HFFc6 (cell line): ENCODE results near the gene AKAP10. TPM values are rescaled to one million over a fixed set of nuclear protein-coding genes. Genes with fewer than 3 reads are reported as not detected.
A peak's percentile ranks its signal among the peaks of the same experiment; 100 is the strongest.
"Not testable (repeated sequence)": the region's sequence is repeated elsewhere in the genome, so short reads cannot be mapped to it uniquely, and the experiment has no call there.

ENCODE experiments used
- DNase-seq: peaks from one replicate; pipeline ENCODE4 v3.0.0-alpha.2; 2018
- H3K27ac Mint-ChIP-seq: 2 replicates; pipeline ENCODE4 v1.8.0; 2020; ENCODE audit warnings: mild to moderate bottlenecking, mixed read lengths
- H3K27me3 Mint-ChIP-seq: 2 replicates; pipeline ENCODE4 v1.8.0; 2021; ENCODE audit warnings: mild to moderate bottlenecking, moderate library complexity, mixed read lengths; ENCODE audit not compliant: insufficient read depth
- H3K36me3 Mint-ChIP-seq: 2 replicates; pipeline ENCODE4 v1.8.0; 2021; ENCODE audit warnings: low read depth, mixed read lengths
- H3K4me1 Mint-ChIP-seq: 2 replicates; pipeline ENCODE4 v1.8.0; 2020; ENCODE audit warnings: low read depth, mixed read lengths
- H3K4me3 Mint-ChIP-seq: 2 replicates; pipeline ENCODE4 v1.8.0; 2020; ENCODE audit warnings: mild to moderate bottlenecking, moderate library complexity, mixed read lengths
- H3K9me3 Mint-ChIP-seq: 2 replicates; pipeline ENCODE4 v1.8.0; 2020; ENCODE audit warnings: mild to moderate bottlenecking, mixed read lengths
- CTCF ChIP-seq: fragments of 200-600 bp; sonication (generic); IDR thresholded peaks from 2 replicates; pipeline ENCODE4 v1.5.0; 2021; ENCODE audit warnings: antibody characterized with exemption, mild to moderate bottlenecking
- total RNA-seq, 6 experiments: library from RNA; stranded (reverse); fragmentation: NEBNext Ultra II Directional; extraction: Animal tissue kit (Norgen Biotek cat#: 25700); gene quantifications; 2 replicates in 1 of 6; 3 replicates in 5 of 6; pipeline ENCODE4 v1.2.3, GENCODE V29; 2021

Gene AKAP10
- total RNA-seq, 6 experiments from 2014 or later = 23.3 to 31.3 (median 27.0) TPM

- DNase-seq = no peak
- no peaks in the 10 kb centered on the region for H3K9me3 Mint-ChIP-seq
- H3K27me3 Mint-ChIP-seq = no peaks in the 10 kb centered on the region; the same call in 1 of the 2 replicates
- H3K4me1 Mint-ChIP-seq = peaks cover 18% of the 10 kb centered on the region
- H3K4me3 Mint-ChIP-seq = no peak overlapping the region
- TF ChIP-seq CTCF = no peak
- H3K27ac Mint-ChIP-seq = no peak overlapping the region
- peaks cover 8% of the 10 kb centered on the region for H3K36me3 Mint-ChIP-seq
Observed at GRCh38 chr17:19979917-19980770, 2.5 kb upstream of the AKAP10 start.

GRCh38 chr17:19978805-19979211 is 1.2 kb upstream of the AKAP10 start:
- no peak for TF ChIP-seq CTCF
- Mint-ChIP-seq H3K9me3 (no peaks in the 10 kb centered on the region), H3K27ac (0 out of 2 replicates have a peak overlapping the region, but pooled peaks have one; percentile 95), H3K36me3 (peaks cover 11% of the 10 kb centered on the region), H3K4me3 (peak overlapping the region; percentile 97), H3K4me1 (peaks cover 20% of the 10 kb centered on the region), H3K27me3 (no peaks in the 10 kb centered on the region; the same call in 1 of the 2 replicates)
- DNase-seq = no peak

- Mint-ChIP-seq H3K9me3 (no peaks in the 10 kb centered on the region), H3K36me3 (peaks cover 16% of the 10 kb centered on the region), H3K4me1 (peaks cover 25% of the 10 kb centered on the region), H3K27me3 (no peaks in the 10 kb centered on the region; the same call in 1 of the 2 replicates), H3K27ac (peak overlapping the region; percentile 95), H3K4me3 (peak overlapping the region; percentile 97)
- TF ChIP-seq CTCF = no peak
- DNase-seq = no peak
Observed at GRCh38 chr17:19978209-19978802, 678 bp upstream of the AKAP10 start.

GRCh38 chr17:19975601-19976000 is 2.0 kb downstream of the AKAP10 start:
- no peak for DNase-seq
- Mint-ChIP-seq H3K27ac (no peak overlapping the region), H3K4me1 (peaks cover 25% of the 10 kb centered on the region), H3K9me3 (no peaks in the 10 kb centered on the region), H3K4me3 (peak overlapping the region; percentile 67), H3K36me3 (peaks cover 23% of the 10 kb centered on the region), H3K27me3 (no peaks in the 10 kb centered on the region; the same call in 1 of the 2 replicates)
- TF ChIP-seq CTCF = no peak

- H3K4me3 Mint-ChIP-seq = no peak overlapping the region
- no peak overlapping the region for H3K27ac Mint-ChIP-seq
- peaks cover 35% of the 10 kb centered on the region for H3K36me3 Mint-ChIP-seq
- H3K4me1 Mint-ChIP-seq = peaks cover 31% of the 10 kb centered on the region
- TF ChIP-seq CTCF = no peak
- H3K9me3 Mint-ChIP-seq = no peaks in the 10 kb centered on the region
- no peak for DNase-seq
- H3K27me3 Mint-ChIP-seq = no peaks in the 10 kb centered on the region; the same call in 1 of the 2 replicates
Observed at GRCh38 chr17:19973156-19973555, 4.5 kb downstream of the AKAP10 start.

- not testable (repeated sequence) for H3K4me3 Mint-ChIP-seq, DNase-seq, H3K27ac Mint-ChIP-seq, H3K9me3 Mint-ChIP-seq, H3K27me3 Mint-ChIP-seq
- peaks cover 30% of the 10 kb centered on the region for H3K4me1 Mint-ChIP-seq
- H3K36me3 Mint-ChIP-seq = peaks cover 23% of the 10 kb centered on the region
Observed at GRCh38 chr17:19962954-19963353, 14.7 kb downstream of the AKAP10 start.
